SH-SY5Y (cell line): ENCODE data around the gene TREM1.

ENCODE experiments used
- GATA2 ChIP-seq: IDR thresholded peaks from 2 replicates; pipeline ENCODE4 v1.6.1; 2011; ENCODE audit warnings: mild to moderate bottlenecking, low read depth, low read length
- GATA3 ChIP-seq: IDR thresholded peaks from 2 replicates; pipeline ENCODE4 v1.6.1; 2011; ENCODE audit warnings: low read depth, mild to moderate bottlenecking, low read length, moderate library complexity

GRCh38 chr6:41226752-41227151 lies 59.7 kb downstream of the TREM1 start:
- TF ChIP-seq GATA3 = no peak
- TF ChIP-seq GATA2 = no peak
